GM19395 (cell line): ENCODE results near the gene CA11.

Source experiments
- ATAC-seq: cut with Tn5 transposase; IDR thresholded peaks from one replicate; pipeline ENCODE4 v1.9.1; 2021; ENCODE audit warnings: mild to moderate bottlenecking, moderate library complexity; ENCODE audit not compliant: unreplicated experiment

CA11 gene

GRCh38 chr19:48630296-48631063 is 15.5 kb downstream of the CA11 start:
- no peak for ATAC-seq

GRCh38 chr19:48629599-48630295 is 16.2 kb downstream of the CA11 start:
- no peak for ATAC-seq

- ATAC-seq: no peak
These were observed 16.7 kb downstream of the CA11 start for GRCh38 chr19:48629297-48629598.

GRCh38 chr19:48628486-48629296 is 17.3 kb downstream of the CA11 start:
- ATAC-seq: no peak

- ATAC-seq: no peak
These were observed 18.1 kb downstream of the CA11 start for GRCh38 chr19:48627865-48628314.

- no peak for ATAC-seq
These were observed 18.7 kb downstream of the CA11 start for GRCh38 chr19:48627201-48627864.

GRCh38 chr19:48625891-48626327 is 20.1 kb downstream of the CA11 start:
- ATAC-seq: no peak

GRCh38 chr19:48624791-48625723 is 20.9 kb downstream of the CA11 start:
- no peak for ATAC-seq

- peak; percentile 61 for ATAC-seq
These were observed 21.9 kb downstream of the CA11 start for GRCh38 chr19:48624067-48624594.

- ATAC-seq: no peak
These were observed 22.4 kb downstream of the CA11 start for GRCh38 chr19:48623556-48624066.

GRCh38 chr19:48619692-48620585 is 26.0 kb downstream of the CA11 start:
- no peak for ATAC-seq

- peak; percentile 87 for ATAC-seq
These were observed 26.9 kb downstream of the CA11 start, which contains the start of the genes RPL18 and SPHK2 for GRCh38 chr19:48618916-48619691. Gene RPL18, minus strand, starts transcription at chr19:48619178. Its CDS starts 35 bp downstream, at chr19:48619143. Gene SPHK2, plus strand, starts transcription at chr19:48619506. Its CDS starts 1,009 bp downstream, at chr19:48620515.

- no peak for ATAC-seq
These were observed 27.6 kb downstream of the CA11 start for GRCh38 chr19:48618278-48618915.

GRCh38 chr19:48617146-48617937 is 28.6 kb downstream of the CA11 start:
- no peak for ATAC-seq

- ATAC-seq: no peak
These were observed 29.4 kb downstream of the CA11 start for GRCh38 chr19:48616491-48617056.

GRCh38 chr19:48616041-48616436 is 29.9 kb downstream of the CA11 start:
- ATAC-seq: no peak
